ENCODE data around the gene SKIC2.
A peak's percentile ranks its signal among the peaks of the same experiment; 100 is the strongest.
"Not testable (repeated sequence)": the region's sequence is repeated elsewhere in the genome, so short reads cannot be mapped to it uniquely, and the experiment has no call there.

SKIC2 gene

DNA sequence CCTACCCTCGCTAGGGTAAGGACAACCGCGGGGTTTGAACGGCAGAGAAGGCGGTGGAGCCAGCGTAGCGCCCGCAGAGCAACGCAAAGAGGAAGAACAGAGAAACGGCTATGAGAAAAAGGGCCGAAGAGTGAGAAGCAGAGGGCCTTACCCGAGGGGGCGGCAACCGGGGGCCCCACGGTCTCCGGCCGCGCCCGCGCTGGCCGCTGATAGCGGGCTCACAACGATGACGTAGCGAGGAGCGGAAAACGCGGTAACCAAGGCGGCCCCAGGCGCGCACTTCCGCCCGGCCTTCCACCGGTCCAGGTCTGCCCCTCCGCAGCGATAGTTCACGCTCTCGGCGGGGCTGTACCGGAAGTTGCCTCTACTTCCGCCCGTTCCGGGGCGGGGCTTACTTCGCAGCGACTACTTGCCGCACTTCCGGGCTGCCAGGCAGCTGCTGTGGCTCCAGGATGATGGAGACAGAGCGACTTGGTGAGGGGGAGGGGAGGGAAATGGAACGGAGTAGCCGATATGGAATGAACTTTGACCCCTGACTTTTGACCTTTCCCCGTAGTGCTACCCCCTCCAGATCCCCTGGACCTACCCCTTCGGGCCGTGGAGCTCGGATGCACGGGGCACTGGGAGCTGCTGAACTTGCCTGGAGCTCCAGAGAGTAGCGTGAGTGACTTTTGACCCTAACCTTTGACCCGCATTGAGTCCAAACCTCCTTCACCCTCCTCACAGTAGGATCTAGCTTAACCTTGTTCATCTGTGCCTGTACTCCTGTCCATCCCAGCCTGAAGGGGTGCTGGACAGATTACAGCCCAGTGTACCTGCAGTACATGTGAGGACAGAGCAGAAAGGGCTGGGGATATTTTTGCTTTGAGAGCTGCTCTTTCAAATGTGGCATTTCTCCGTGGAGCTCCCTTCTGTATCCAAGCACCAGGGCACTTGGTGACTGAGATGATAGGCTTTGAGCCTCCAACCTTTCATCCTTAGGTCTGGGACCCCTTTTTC, at the start of gene SKIC2, which contains the start of gene NELFE:
SKIC2 (plus strand) TSS at position 435 of the 999 bp plus-strand sequence; CDS start at position 453, 18 bp downstream.
NELFE (minus strand) TSS at position 231 of the 999 bp plus-strand sequence. CDS start 525 bp downstream, outside the sequence.
- DNase-seq: peak; percentile 92

DNA sequence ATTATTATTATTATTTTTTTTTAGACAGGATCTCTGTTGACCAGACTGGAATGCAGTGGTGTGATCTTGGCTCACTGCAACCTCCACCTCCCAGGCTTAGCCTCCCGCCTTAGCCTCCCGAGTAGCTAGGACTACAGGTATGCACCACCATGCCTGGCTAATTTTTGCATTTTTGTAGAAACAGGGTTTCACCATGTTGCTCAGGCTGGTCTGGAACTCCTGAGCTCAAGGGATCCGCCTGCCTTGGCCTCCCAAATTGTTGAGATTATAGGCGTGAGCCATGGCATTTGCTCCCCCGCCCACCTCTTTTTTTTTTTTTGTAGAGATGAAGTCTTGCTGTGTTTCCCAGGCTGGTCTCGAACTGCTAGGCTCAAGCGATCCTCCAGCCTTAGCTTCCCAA, 49.7 kb upstream of the SKIC2 start:
- not testable (repeated sequence) for DNase-seq

DNA sequence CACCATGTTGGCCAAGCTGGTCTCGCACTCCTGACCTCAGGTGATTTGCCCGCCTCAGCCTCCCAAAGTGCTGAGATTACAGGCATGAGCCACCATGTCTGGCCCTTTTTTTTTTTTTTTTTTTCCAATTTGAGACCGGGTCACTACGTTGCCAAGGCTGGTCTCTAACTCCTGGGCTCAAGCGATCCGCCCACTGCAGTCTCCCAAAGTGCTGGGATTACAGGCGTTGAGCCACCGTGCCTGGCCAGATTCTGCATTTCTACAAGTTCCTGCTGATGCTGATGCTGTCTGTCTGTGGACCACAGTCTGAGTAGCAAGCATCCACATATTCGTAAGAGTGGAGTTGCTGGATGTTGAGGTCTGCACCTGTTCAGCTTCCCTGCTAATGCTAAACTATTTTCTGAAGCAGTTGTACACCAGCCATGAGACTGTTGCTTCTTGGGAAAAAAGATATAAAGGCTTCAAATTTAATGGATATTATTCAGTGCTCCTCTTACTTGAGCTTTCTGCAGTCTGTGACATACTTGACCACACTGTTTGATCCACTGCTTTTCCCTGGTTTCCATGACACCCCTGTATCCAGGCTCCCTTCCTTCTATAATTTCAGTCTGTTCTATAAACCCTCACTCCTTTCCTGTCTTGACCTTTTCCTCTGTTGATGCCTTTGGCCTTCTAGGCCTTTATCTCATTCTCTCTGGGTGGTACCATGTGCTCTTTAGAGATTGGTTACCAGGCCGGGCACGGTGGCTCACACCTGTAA, 47.0 kb upstream of the SKIC2 start:
- no peak for DNase-seq

DNA sequence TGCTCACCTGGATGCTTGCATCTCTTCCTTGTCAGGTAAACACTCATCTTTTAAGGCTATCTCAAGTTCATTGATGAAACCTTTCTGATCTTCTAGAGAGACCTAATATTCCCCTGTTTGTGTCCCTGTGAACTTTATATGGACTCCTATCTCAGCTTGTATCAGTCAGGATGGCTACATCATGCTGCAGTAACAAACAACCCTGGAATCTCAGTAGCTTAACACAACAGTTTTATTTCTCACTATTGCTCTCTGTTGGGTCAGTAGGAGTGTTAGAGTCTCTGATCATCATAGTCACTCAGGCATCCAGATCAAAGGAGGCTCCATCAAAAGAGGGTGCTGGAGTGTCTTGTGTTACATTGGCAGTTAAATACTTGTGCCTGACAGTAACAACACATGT, 43.6 kb upstream of the SKIC2 start:
- DNase-seq: no peak

DNA sequence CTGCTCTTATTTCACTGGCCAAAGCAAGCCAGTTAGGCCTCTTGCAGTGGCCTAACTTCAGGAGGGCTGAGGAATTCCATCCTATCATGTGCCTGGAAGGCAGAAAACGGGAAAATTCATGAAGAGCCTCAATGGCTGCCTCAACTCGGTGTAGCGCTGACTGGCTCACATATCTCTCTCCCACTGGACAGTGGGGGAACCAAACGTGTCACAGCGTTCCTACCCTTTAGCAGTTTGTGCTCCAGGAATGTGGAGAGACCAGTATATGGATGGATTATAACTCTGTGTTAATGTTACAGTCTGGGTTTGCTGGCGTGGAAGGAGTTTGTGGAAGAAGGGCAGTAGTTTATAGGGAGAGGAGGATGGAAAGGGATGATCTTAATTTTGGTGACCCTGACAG, 43.2 kb upstream of the SKIC2 start:
- no peak for DNase-seq

DNA sequence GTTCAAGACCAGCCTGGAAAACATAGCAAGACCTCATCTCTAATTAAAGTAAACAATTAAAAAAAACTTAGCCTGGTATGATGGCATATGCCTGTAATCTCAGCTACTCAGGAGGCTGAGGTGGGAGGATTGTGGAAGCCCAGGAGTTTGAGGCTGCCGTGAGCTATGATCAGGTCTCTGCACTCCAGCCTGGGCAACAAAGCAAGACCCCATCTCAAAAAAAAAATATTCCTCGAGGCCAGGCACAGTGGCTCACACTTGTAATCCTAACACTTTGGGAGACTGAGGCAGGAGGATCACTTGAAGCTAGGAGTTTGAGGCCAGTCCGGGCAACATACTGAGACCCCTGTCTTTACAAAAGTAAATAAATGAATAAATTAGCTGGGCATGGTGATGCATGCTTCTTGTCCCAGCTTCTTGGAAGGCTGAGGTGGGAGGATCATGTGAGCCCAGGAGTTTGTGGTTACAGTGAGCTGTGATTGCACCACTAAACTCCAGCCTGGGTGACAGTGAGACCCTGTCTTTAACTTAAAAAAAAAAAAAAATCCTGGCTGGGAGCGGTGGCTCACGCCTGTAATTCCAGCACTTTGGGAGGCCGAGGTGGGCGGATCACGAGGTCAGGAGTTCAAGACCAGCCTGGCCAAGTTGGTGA, 40.8 kb upstream of the SKIC2 start:
- no peak for DNase-seq

DNA sequence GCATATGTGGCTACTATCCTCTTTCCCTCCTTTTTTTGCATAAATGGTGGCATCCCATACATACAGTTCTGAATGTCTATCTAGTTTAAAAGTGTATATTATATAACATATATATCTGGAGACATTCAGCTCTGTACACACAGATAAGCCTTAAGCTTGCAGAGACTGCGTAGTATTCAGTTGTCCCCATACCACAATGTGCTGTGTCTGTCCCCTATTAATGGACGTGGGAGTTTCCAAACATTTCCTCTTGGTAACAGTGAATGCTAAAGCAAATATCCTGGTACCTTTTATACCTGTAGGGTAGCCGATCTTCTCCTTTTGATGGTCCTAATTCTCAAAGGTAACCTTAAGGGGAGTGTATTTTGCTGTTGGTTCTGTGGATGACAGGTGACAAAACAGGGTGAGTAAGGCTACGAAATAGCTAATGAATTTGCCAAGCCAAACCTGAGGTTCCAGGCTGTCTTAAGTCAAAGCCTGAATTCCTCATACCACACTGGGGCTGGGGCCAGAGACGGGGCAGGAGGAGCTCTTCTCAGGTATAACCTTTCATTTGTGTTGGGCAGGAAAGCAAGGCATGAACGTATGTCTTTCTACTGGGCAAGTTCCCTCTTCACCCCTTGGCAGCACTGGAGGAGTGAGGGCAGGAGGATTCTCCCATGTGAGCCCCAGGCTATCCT, 39.2 kb upstream of the SKIC2 start:
- DNase-seq: no peak

DNA sequence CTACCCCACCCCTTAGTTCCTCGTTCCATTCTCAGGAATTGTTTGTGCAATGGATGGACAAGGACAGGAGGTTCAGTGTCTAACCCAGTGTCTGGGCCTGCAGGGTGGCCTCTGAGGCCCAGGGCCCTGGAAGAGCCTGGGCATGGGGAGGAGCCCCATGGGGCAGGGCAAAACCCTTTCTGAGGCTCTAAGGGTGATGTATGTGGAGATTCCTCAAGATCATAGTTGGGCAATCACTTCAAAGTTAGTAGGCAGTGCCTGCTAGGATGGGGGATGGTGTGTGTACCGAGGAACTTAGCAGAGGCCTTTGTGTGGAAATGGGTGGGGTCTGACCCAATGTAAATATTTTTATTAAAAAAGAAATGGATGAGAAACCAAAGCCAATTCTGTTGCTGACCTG, 38.2 kb upstream of the SKIC2 start:
- DNase-seq: no peak

DNA sequence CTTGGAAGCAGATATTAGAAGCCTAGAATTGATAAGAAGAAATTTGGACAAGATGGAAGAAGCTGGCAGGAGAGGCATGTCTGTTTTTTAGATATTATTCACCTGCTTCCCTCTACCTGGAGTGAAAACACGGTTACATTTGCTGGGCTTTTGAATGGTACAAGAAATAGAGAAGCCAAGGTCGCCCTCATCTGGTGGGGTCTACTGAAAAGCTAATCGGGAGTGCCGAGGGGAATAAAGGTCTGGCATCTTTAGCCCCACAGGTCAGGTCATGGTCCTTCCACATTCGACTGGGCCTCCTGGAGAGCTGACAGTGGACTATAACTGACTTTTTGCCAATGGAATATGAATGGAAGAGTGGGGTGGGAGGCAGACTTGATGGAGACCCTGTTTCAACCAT, 36.0 kb upstream of the SKIC2 start:
- no peak for DNase-seq

DNA sequence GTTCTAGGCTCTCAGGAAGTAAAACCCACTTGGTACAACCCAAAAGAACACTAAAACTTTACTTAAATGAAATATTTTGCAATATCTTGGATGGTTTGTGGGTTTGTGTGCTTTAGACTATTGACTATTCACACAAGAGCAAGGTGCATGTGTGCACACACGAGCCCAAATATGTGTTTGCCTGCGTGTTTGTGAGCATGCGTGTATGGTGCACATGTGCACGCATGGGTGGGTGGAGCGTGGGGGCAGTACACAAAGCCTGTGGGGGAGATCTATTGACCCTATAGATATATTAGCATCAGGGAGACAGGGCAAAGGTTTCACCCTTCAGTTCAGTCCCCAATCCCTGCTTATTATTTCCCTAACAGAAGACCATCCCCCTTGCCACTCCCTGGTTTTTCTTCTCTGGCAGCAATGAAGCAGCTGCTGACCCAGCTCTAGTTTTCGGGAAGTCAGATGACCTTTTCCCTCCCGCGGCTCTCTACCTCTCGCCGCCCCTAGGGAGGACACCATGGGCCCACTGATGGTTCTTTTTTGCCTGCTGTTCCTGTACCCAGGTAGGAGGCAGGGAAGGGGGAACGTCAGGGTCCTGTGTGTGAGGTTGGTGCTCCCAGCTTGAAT, 31.6 kb upstream of the SKIC2 start, which contains the start of gene C2:
C2 (plus strand) TSS at position 476 of the 621 bp plus-strand sequence; CDS start at position 512, 36 bp downstream.
- no peak for DNase-seq

DNA sequence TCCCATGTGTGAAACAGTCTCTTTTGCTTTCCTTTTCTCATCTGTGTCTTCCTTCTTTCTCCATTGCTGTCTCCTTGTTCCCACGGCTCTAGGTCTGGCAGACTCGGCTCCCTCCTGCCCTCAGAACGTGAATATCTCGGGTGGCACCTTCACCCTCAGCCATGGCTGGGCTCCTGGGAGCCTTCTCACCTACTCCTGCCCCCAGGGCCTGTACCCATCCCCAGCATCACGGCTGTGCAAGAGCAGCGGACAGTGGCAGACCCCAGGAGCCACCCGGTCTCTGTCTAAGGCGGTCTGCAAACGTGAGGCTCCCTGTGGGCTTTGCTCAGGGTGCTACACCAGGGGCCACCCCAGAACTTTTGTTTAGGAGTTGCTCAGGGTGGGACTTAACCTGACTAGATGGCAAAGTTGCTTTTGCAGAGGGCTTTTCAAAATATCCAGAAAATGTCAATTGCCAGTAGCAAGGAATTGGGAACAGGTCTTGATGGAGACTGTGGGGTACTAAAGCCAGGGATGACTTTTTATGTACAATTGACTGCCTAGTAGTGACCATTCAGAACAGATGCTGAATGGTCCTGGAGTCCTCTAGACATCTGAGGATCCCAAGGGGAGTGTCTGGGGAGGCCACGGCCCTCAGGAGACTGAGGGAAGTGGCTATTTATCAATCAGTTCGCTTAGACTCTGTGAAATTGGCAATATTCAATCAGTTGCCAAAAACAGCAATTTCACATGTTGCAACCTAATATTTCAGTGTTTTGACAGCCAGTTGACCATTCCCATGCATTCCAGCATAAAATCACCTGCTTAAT, 30.9 kb upstream of the SKIC2 start:
- DNase-seq: no peak

DNA sequence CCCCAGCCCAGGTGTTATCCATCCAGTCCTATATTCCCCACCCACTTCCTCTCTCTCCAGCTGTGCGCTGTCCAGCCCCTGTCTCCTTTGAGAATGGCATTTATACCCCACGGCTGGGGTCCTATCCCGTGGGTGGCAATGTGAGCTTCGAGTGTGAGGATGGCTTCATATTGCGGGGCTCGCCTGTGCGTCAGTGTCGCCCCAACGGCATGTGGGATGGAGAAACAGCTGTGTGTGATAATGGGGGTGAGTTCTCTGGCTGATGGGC, 30.4 kb upstream of the SKIC2 start:
- DNase-seq: no peak

DNA sequence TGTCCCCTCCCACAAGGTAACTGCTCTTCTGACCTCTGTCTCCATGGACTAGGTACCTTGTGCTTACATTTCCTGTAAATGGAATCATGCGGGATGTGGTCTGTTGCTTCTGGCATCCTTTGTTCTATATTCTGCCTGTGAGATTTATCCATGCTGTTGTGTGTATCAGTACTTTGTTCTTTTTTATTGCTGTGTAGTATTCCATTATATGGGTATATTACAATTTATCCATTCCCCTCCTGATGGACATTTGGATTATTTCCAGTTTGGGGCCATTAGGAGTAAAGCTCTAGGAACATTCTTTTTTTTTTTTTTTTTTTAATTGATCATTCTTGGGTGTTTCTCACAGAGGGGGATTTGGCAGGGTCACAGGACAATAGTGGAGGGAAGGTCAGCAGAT, 28.0 kb upstream of the SKIC2 start:
- DNase-seq: no peak

DNA sequence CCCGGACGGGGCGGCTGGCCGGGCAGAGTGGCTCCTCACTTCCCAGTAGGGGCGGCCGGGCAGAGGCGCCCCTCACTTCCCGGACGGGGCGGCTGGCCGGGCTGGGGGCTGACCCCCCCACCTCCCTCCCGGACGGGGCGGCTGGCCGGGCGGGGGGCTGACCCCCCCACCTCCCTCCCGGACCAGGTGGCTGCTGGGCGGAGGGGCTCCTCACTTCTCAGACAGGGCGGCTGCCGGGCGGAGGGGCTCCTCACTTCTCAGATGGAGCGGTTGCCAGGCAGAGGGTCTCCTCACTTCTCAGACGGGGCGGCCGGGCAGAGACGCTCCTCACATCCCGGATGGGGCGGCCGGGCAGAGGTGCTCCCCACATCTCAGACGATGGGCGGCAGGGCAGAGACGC, 26.8 kb upstream of the SKIC2 start:
- not testable (repeated sequence) for DNase-seq

DNA sequence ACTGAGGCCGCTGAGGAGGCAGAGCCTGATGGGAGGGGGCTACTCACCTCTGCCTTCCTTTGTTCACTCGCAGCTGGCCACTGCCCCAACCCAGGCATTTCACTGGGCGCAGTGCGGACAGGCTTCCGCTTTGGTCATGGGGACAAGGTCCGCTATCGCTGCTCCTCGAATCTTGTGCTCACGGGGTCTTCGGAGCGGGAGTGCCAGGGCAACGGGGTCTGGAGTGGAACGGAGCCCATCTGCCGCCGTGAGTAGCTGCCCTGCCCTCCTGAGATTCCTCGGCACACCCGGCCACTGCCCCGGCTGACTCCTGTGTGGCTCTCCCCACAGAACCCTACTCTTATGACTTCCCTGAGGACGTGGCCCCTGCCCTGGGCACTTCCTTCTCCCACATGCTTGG, 25.4 kb upstream of the SKIC2 start:
- DNase-seq: no peak

DNA sequence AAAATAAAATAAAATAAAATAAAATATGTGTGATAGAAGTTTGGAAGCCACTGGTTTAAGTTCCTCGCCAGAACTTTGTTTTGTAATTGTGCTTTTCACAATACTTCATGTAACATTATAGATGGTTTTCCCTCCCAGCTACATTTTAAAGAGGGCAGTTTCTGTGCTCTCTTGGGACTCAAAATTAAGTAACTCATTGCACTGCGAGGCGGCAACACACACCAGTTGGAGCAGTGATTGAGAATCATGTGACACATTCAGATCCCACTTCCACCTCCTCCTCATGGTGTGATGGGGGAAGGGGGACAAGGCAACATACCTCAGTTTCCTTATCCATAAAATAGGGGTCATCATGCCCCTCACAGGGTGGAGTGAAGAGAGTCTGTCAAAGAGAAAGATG, 24.0 kb upstream of the SKIC2 start:
- DNase-seq: no peak

DNA sequence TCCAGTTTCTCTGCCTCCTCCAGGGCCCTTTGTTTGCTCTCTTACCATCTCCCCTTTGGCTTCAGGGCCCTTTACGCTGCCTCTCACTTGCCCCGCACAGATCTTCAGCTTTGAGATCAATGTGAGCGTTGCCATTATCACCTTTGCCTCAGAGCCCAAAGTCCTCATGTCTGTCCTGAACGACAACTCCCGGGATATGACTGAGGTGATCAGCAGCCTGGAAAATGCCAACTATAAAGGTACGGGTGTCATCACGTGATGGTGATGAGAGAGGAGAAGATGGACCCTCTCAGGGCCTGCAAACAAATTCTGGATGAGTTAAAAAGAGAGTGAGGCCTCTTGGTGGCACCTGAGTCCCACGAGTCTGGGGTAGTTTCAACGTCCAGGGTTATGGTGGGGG, 23.2 kb upstream of the SKIC2 start:
- no peak for DNase-seq

DNA sequence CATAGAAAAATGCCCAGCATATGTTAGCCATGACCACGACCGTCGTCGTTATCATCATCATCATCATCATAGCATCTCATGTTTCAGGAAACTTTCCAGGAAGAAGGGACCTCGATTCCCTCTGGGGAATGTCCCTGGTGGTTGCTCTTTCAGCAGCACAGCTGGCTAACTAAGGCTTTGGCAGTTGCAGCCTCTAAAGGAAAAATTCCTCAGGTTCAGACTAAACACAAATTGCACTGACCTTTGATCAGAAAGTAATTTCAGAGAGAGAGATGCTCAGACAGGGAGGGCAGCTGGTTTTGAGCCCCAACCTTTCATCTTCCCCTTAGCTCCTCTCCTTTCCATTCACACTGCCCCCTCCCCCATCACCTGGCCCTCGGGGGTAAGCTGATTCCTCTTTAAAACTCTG, 18.7 kb upstream of the SKIC2 start:
- DNase-seq: peak; percentile 29

DNA sequence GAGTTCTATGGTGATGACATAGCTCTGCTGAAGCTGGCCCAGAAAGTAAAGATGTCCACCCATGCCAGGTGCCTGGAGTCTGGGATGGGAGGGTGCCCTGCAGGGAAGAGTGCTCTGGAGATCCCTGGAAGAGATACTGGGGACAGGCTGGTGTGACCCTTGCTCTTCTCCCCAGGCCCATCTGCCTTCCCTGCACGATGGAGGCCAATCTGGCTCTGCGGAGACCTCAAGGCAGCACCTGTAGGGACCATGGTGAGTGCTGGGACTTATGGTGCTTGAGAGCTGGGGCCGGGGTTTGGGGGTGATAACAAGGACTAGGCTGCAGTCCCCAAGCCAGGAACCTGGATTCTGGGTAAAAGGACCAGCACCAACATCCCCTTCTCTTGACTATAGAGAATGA, 15.2 kb upstream of the SKIC2 start:
- DNase-seq: no peak

DNA sequence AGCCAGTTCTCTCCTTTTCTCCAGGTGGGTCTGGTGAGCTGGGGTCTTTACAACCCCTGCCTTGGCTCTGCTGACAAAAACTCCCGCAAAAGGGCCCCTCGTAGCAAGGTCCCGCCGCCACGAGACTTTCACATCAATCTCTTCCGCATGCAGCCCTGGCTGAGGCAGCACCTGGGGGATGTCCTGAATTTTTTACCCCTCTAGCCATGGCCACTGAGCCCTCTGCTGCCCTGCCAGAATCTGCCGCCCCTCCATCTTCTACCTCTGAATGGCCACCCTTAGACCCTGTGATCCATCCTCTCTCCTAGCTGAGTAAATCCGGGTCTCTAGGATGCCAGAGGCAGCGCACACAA, 13.8 kb upstream of the SKIC2 start:
- DNase-seq: no peak
